NCI-H345 (cell line): ENCODE results near the gene RNF215.

ENCODE experiments used
- DNase-seq: peaks from one replicate; lab custom pipeline; 2025; lab: John Stamatoyannopoulos, UW

Gene RNF215

GRCh38 chr22:30396871-30397655 is 9.9 kb upstream of the RNF215 start, which contains the start of gene SEC14L2:
Gene SEC14L2, plus strand, starts transcription at chr22:30397018. Its CDS starts 99 bp downstream, at chr22:30397117.
- peak; percentile 55 for DNase-seq

- no peak for DNase-seq
These were observed 6.7 kb upstream of the RNF215 start for GRCh38 chr22:30393885-30394284.

- DNase-seq, result no peak
These were observed 6.1 kb upstream of the RNF215 start for GRCh38 chr22:30393322-30393680.

- no peak for DNase-seq
These were observed 5.6 kb upstream of the RNF215 start for GRCh38 chr22:30392661-30393321.

GRCh38 chr22:30390974-30391691 is 3.9 kb upstream of the RNF215 start:
- DNase-seq, result peak; percentile 3

- DNase-seq, result no peak
These were observed 627 bp downstream of the RNF215 start for GRCh38 chr22:30386608-30386959.

- no peak for DNase-seq
These were observed 1.3 kb downstream of the RNF215 start for GRCh38 chr22:30385942-30386341.

GRCh38 chr22:30383061-30383460 is 4.2 kb downstream of the RNF215 start:
- DNase-seq, result no peak

- no peak for DNase-seq
These were observed 4.9 kb downstream of the RNF215 start for GRCh38 chr22:30382340-30382739.

- DNase-seq, result no peak
These were observed 5.9 kb downstream of the RNF215 start for GRCh38 chr22:30381264-30381663.

- no peak for DNase-seq
These were observed 7.2 kb downstream of the RNF215 start for GRCh38 chr22:30380011-30380410.

- no peak for DNase-seq
These were observed 11.8 kb downstream of the RNF215 start for GRCh38 chr22:30375312-30375849.

- no peak for DNase-seq
These were observed 13.6 kb downstream of the RNF215 start for GRCh38 chr22:30373331-30374325.

GRCh38 chr22:30372915-30373314 is 14.3 kb downstream of the RNF215 start:
- no peak for DNase-seq

- DNase-seq, result no peak
These were observed 15.2 kb downstream of the RNF215 start for GRCh38 chr22:30371981-30372380.

GRCh38 chr22:30371321-30371720 is 15.9 kb downstream of the RNF215 start:
- no peak for DNase-seq

GRCh38 chr22:30370641-30371230 is 16.5 kb downstream of the RNF215 start:
- no peak for DNase-seq

GRCh38 chr22:30368420-30368819 is 18.8 kb downstream of the RNF215 start:
- DNase-seq, result no peak

GRCh38 chr22:30365891-30366290 is 21.3 kb downstream of the RNF215 start:
- no peak for DNase-seq

GRCh38 chr22:30362651-30363281 is 24.4 kb downstream of the RNF215 start:
- peak; percentile 1 for DNase-seq
